Measurements from ENCODE around the gene CD160. TPM values are rescaled to one million over a fixed set of nuclear protein-coding genes. Genes with fewer than 3 reads are reported as not detected.

CD160 gene
- polyA plus RNA-seq, 4 donors = 0.34 to 4.3 (median 1.1) TPM

DNA sequence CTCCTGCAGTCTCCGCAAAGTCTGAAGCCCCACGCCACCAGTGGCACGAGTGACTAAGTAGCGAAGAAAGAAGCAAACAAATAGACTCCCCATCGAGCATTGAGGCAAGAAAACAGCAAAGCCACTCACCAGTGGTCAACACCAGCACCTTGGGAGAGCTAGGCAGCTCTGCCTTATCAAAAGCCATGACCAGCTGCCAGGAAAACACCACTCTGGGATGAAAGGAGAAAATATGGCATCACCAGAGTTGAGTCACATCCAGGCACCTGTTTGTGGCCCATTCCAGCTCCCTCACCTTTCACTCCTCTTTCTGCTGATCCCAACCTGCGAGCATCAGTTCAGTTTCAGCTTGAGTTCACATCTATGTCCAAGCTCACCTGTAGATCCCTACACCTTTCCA, 29.4 kb upstream of the CD160 start:
- WGBS, 3 donors = 92 to 94% (median 94%) methylated on average over 6 of the region's 6 CpGs
- Histone ChIP-seq H3K36me3 (ENCODE audit: control insufficient read depth in 3 of 3, insufficient read depth in 2 of 3, low read depth in 1 of 3, low read length in 3 of 3) (peaks cover 0 to 21% (median 4%) of the 10 kb centered on the region in 3 donors), H3K4me3 (ENCODE audit: low read depth in 1 of 3, low read length in 3 of 3) (no peak overlapping the region), H3K27me3 (ENCODE audit: control insufficient read depth in 3 of 3, insufficient read depth in 3 of 3, low read length in 3 of 3) (no peaks in the 10 kb centered on the region), H3K27ac (ENCODE audit: low read depth in 1 of 3, low read length in 2 of 3) (no peak overlapping the region), H3K9me3 (ENCODE audit: control insufficient read depth in 2 of 2, insufficient read depth in 1 of 2, low read depth in 1 of 2, low read length in 1 of 2) (no peaks in the 10 kb centered on the region), H3K4me1 (ENCODE audit: control insufficient read depth in 3 of 3, insufficient read depth in 2 of 3, low read depth in 1 of 3, low read length in 2 of 3) (peaks cover 4 to 11% (median 5%) of the 10 kb centered on the region in 3 donors)
- FAIRE-seq (no peak), DNase-seq (no peak)

GRCh38 chr1:145690587-145691558, 28.4 kb upstream of the CD160 start:
- peak; percentile 65 to 85 for DNase-seq
- Histone ChIP-seq H3K4me3 (ENCODE audit: low read depth in 1 of 3, low read length in 3 of 3) (no peak overlapping the region), H3K4me1 (ENCODE audit: control insufficient read depth in 3 of 3, insufficient read depth in 2 of 3, low read depth in 1 of 3, low read length in 2 of 3) (peaks cover 4 to 11% (median 5%) of the 10 kb centered on the region in 3 donors), H3K27ac (ENCODE audit: low read depth in 1 of 3, low read length in 2 of 3) (peak overlapping the region in 1 of 3 donors; percentile 51), H3K36me3 (ENCODE audit: control insufficient read depth in 3 of 3, insufficient read depth in 2 of 3, low read depth in 1 of 3, low read length in 3 of 3) (peaks cover 0 to 21% (median 2%) of the 10 kb centered on the region in 3 donors), H3K9me3 (ENCODE audit: control insufficient read depth in 2 of 2, insufficient read depth in 1 of 2, low read depth in 1 of 2, low read length in 1 of 2) (no peaks in the 10 kb centered on the region), H3K27me3 (ENCODE audit: control insufficient read depth in 3 of 3, insufficient read depth in 3 of 3, low read length in 3 of 3) (no peaks in the 10 kb centered on the region)
- 40 to 54% (median 42%) methylated on average over 5 of the region's 5 CpGs for WGBS, 3 donors
- no peak for FAIRE-seq

- DNase-seq (no peak), FAIRE-seq (no peak)
- Histone ChIP-seq H3K4me1 (ENCODE audit: control insufficient read depth in 3 of 3, insufficient read depth in 2 of 3, low read depth in 1 of 3, low read length in 2 of 3) (peaks cover 4 to 11% (median 5%) of the 10 kb centered on the region in 3 donors), H3K4me3 (ENCODE audit: low read depth in 1 of 3, low read length in 3 of 3) (no peak overlapping the region), H3K27ac (ENCODE audit: low read depth in 1 of 3, low read length in 2 of 3) (no peak overlapping the region), H3K27me3 (ENCODE audit: control insufficient read depth in 3 of 3, insufficient read depth in 3 of 3, low read length in 3 of 3) (no peaks in the 10 kb centered on the region), H3K9me3 (ENCODE audit: control insufficient read depth in 2 of 2, insufficient read depth in 1 of 2, low read depth in 1 of 2, low read length in 1 of 2) (no peaks in the 10 kb centered on the region), H3K36me3 (ENCODE audit: control insufficient read depth in 3 of 3, insufficient read depth in 2 of 3, low read depth in 1 of 3, low read length in 3 of 3) (peaks cover 0 to 18% (median 7%) of the 10 kb centered on the region in 3 donors)
- 89 to 94% (median 91%) methylated on average over 11 of the region's 11 CpGs for WGBS, 3 donors
These were observed 26.4 kb upstream of the CD160 start for GRCh38 chr1:145692785-145693443.

GRCh38 chr1:145695821-145696629, 23.3 kb upstream of the CD160 start:
- 82 to 85% (median 84%) methylated on average over 5 of the region's 5 CpGs for WGBS, 3 donors
- Histone ChIP-seq H3K9me3 (ENCODE audit: control insufficient read depth in 2 of 2, insufficient read depth in 1 of 2, low read depth in 1 of 2, low read length in 1 of 2) (no peaks in the 10 kb centered on the region), H3K36me3 (ENCODE audit: control insufficient read depth in 3 of 3, insufficient read depth in 2 of 3, low read depth in 1 of 3, low read length in 3 of 3) (peaks cover 0 to 11% (median 7%) of the 10 kb centered on the region in 3 donors), H3K27ac (ENCODE audit: low read depth in 1 of 3, low read length in 2 of 3) (no peak overlapping the region), H3K4me3 (ENCODE audit: low read depth in 1 of 3, low read length in 3 of 3) (no peak overlapping the region), H3K4me1 (ENCODE audit: control insufficient read depth in 3 of 3, insufficient read depth in 2 of 3, low read depth in 1 of 3, low read length in 2 of 3) (peaks cover 0 to under 1% (median under 1%) of the 10 kb centered on the region in 3 donors), H3K27me3 (ENCODE audit: control insufficient read depth in 3 of 3, insufficient read depth in 3 of 3, low read length in 3 of 3) (no peaks in the 10 kb centered on the region)
- no peak for FAIRE-seq
- DNase-seq = no peak

DNA sequence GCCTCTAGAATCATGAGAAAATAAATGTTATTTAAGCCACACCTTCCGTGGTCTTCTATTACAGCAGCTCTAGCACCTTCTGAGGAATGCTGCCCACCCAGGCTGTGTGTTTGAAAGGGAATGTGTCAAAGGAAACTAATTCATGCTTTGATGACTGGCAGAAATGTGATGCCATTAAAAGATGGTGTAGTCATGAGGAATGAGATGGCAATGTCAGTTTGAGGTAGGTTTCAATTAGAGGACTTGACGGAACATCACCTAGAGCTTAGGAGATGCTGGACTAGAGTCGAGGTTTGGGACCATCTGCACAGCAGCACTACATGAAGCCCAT, 22.7 kb upstream of the CD160 start:
- Histone ChIP-seq H3K4me1 (ENCODE audit: control insufficient read depth in 3 of 3, insufficient read depth in 2 of 3, low read depth in 1 of 3, low read length in 2 of 3) (peaks cover 0 to 2% (median 0%) of the 10 kb centered on the region in 3 donors), H3K4me3 (ENCODE audit: low read depth in 1 of 3, low read length in 3 of 3) (no peak overlapping the region), H3K36me3 (ENCODE audit: control insufficient read depth in 3 of 3, insufficient read depth in 2 of 3, low read depth in 1 of 3, low read length in 3 of 3) (peaks cover 0 to 14% (median 7%) of the 10 kb centered on the region in 3 donors), H3K27ac (ENCODE audit: low read depth in 1 of 3, low read length in 2 of 3) (no peak overlapping the region), H3K9me3 (ENCODE audit: control insufficient read depth in 2 of 2, insufficient read depth in 1 of 2, low read depth in 1 of 2, low read length in 1 of 2) (no peaks in the 10 kb centered on the region), H3K27me3 (ENCODE audit: control insufficient read depth in 3 of 3, insufficient read depth in 3 of 3, low read length in 3 of 3) (no peaks in the 10 kb centered on the region)
- FAIRE-seq (no peak), DNase-seq (no peak)
- 95 to 97% (median 95%) methylated on average over 3 of the region's 3 CpGs for WGBS, 3 donors

DNA sequence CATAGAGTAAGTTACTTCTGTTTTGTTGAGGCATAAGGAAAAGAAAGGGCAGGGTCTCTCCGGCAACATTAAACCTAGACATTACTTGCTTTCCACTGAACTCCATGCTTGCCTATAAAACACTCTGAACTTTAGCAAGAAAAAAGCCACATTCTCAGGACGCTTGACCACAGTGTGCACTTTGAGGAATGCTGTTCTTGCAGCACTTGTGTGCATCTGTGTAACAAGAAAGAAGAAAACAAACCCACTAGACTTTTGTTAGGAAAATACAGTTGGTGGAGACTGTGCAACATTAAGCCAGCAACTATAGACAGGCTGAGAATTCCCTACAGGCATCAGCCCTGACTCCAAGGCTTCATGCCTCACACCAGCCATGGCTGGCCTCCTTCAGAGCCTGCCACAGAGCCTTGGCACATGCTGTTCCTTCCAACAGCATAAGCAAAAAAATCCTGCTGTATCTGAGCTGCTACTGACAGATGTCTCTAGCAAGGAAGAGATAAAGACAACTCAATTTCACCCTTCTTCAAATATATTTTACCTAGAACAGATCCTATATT, 17.9 kb upstream of the CD160 start:
- FAIRE-seq = no peak
- Histone ChIP-seq H3K27ac (ENCODE audit: low read depth in 1 of 3, low read length in 2 of 3) (no peak overlapping the region), H3K9me3 (ENCODE audit: control insufficient read depth in 2 of 2, insufficient read depth in 1 of 2, low read depth in 1 of 2, low read length in 1 of 2) (no peaks in the 10 kb centered on the region), H3K27me3 (ENCODE audit: control insufficient read depth in 3 of 3, insufficient read depth in 3 of 3, low read length in 3 of 3) (no peaks in the 10 kb centered on the region), H3K4me3 (ENCODE audit: low read depth in 1 of 3, low read length in 3 of 3) (no peak overlapping the region), H3K4me1 (ENCODE audit: control insufficient read depth in 3 of 3, insufficient read depth in 2 of 3, low read depth in 1 of 3, low read length in 2 of 3) (peaks cover 0 to 2% (median 0%) of the 10 kb centered on the region in 3 donors), H3K36me3 (ENCODE audit: control insufficient read depth in 3 of 3, insufficient read depth in 2 of 3, low read depth in 1 of 3, low read length in 3 of 3) (peaks cover 0 to 8% (median 7%) of the 10 kb centered on the region in 3 donors)
- 83 to 98% (median 92%) methylated on average over 2 of the region's 2 CpGs for WGBS, 3 donors
- DNase-seq = no peak

DNA sequence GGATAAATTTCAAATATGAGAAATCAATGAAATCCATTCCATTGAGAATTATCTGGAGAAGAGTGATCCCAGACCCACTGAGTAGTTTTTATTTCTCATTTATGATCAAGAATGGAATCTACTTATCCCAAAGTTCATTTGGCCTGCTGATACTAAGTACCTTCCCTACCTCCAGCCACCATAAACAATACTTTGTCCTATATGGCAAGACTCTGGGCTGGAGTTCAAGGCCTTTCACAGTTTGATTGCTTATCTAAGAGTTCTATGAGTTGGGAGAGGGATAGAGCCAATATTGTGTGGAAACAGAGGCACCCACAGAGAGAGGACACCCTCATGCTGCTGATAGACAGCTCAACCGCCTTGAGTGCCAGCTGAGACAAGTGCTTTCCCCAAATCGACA, 17.2 kb upstream of the CD160 start:
- no peak overlapping the region for H3K27ac ChIP-seq (ENCODE audit: low read depth in 1 of 3, low read length in 2 of 3)
- FAIRE-seq = no peak
- peaks cover 0 to 5% (median under 1%) of the 10 kb centered on the region in 3 donors for H3K36me3 ChIP-seq (ENCODE audit: control insufficient read depth in 3 of 3, insufficient read depth in 2 of 3, low read depth in 1 of 3, low read length in 3 of 3)
- WGBS, 3 donors = 71 to 84% (median 77%) methylated on average over 2 of the region's 2 CpGs
- H3K27me3 ChIP-seq (ENCODE audit: control insufficient read depth in 3 of 3, insufficient read depth in 3 of 3, low read length in 3 of 3) = no peaks in the 10 kb centered on the region
- peak in 1 of 2 donors; percentile 54 for DNase-seq
- H3K4me1 ChIP-seq (ENCODE audit: control insufficient read depth in 3 of 3, insufficient read depth in 2 of 3, low read depth in 1 of 3, low read length in 2 of 3) = peaks cover 0 to 4% (median 2%) of the 10 kb centered on the region in 3 donors
- no peak overlapping the region for H3K4me3 ChIP-seq (ENCODE audit: low read depth in 1 of 3, low read length in 3 of 3)
- H3K9me3 ChIP-seq (ENCODE audit: control insufficient read depth in 2 of 2, insufficient read depth in 1 of 2, low read depth in 1 of 2, low read length in 1 of 2) = no peaks in the 10 kb centered on the region

Data from small intestine (tissue), 7 donors.